Right renal cortex interstitium (tissue), 3 donors: ENCODE data around the gene CEP19. TPM values are rescaled to one million over a fixed set of nuclear protein-coding genes. Genes with fewer than 3 reads are reported as not detected.

Source experiments
- DNase-seq, 3 donors: peaks; one replicate each; pipeline ENCODE4 v3.0.0-alpha.2; 2013; ENCODE audit warnings: low read depth in 3 of 3, low spot score in 2 of 3
- polyA plus RNA-seq, 3 donors: library from polyadenylated mRNA; unstranded; fragments of 120-200 nt; gene quantifications; one replicate each; pipeline ENCODE4 v1.2.1, GENCODE V29; 2013; ENCODE audit not compliant: insufficient read length in 3 of 3

CEP19 gene
- polyA plus RNA-seq, 3 donors: 5.9 to 6.5 (median 6.2) TPM

- no peak for DNase-seq
Measured at GRCh38 chr3:196667056-196667825, 44.8 kb downstream of the CEP19 start.

- DNase-seq: no peak
Measured at GRCh38 chr3:196666001-196666867, 45.8 kb downstream of the CEP19 start.

GRCh38 chr3:196662711-196663571 is 49.1 kb downstream of the CEP19 start:
- no peak for DNase-seq

- DNase-seq: no peak
Measured at GRCh38 chr3:196662033-196662432, 50.0 kb downstream of the CEP19 start.

- DNase-seq: no peak
Measured at GRCh38 chr3:196661400-196661799, 50.6 kb downstream of the CEP19 start.

- DNase-seq: no peak
Measured at GRCh38 chr3:196660381-196661166, 51.5 kb downstream of the CEP19 start.

- DNase-seq: no peak
Measured at GRCh38 chr3:196659901-196660351, 52.1 kb downstream of the CEP19 start.

Other genes starting within 250 kb of the CEP19 start
- gene RNF168, start 208.5 kb downstream of the CEP19 start, polyA plus RNA-seq: 10 to 100 TPM; 16.0 to 16.9 (median 16.8) TPM
- under 1 TPM in 1 of 3 donors, not detected in 2; 0.08 TPM for gene SMCO1, start 196.9 kb downstream of the CEP19 start, polyA plus RNA-seq
- gene WDR53, start 143.7 kb downstream of the CEP19 start, polyA plus RNA-seq: 10 to 100 TPM; 20.0 to 23.7 (median 20.3) TPM
- 10 to 100 TPM; 16.1 to 18.4 (median 17.2) TPM for gene FBXO45, start 143.6 kb downstream of the CEP19 start, polyA plus RNA-seq
- 1 to 10 TPM; 2.6 to 3.8 (median 3.2) TPM for gene NRROS, start 72.6 kb downstream of the CEP19 start, polyA plus RNA-seq
- gene PIGX, start 127 bp upstream of the CEP19 start, polyA plus RNA-seq: 10 to 100 TPM; 30.2 to 33.6 (median 30.7) TPM
- 10 to 100 TPM; 84.2 to 90.8 (median 90.5) TPM for gene PAK2, start 27.6 kb upstream of the CEP19 start, polyA plus RNA-seq
- 10 to 100 TPM; 17.0 to 20.0 (median 19.4) TPM for gene SENP5, start 155.7 kb upstream of the CEP19 start, polyA plus RNA-seq
- gene NCBP2, start 230.3 kb upstream of the CEP19 start, polyA plus RNA-seq: 100 to 1,000 TPM; 106 to 109 (median 107) TPM